ENCODE data around the gene CENATAC.
A peak's percentile ranks its signal among the peaks of the same experiment; 100 is the strongest.

Gene CENATAC

GRCh38 chr11:119047205-119047604 is 49.3 kb downstream of the CENATAC start:
- no peak for DNase-seq (ENCODE audit: low read depth)
- no peak overlapping the region for H3K4me3 ChIP-seq (ENCODE audit: low read depth, low read length)
- TF ChIP-seq CTCF (IDR thresholded peaks at IDR 0.05; ENCODE audit: insufficient read depth, low read depth, low read length, missing control alignments), result no peak

DNA sequence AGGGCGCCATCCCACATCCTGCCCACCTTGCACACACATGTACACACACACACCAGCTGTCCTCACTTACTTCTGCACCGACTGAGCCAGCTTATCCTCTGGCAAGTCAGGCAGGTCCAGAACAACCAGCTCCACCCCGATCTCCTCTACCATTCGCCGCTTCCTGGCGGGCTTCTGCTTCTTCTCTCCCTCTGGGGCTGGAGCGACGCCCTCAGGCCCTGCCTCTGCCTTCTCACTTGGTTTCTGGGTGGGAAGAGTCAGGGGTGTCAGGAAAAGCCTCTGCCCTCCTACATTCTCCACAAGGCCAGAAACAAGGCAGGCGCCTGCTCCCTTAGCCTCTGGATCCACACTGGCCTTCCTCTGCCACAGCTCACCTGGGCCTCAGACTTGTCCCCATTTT is 50.7 kb downstream of the CENATAC start:
- no peak for TF ChIP-seq CTCF (IDR thresholded peaks at IDR 0.05; ENCODE audit: insufficient read depth, low read depth, low read length, missing control alignments)
- DNase-seq (ENCODE audit: low read depth), result no peak
- no peak overlapping the region for H3K4me3 ChIP-seq (ENCODE audit: low read depth, low read length)

- DNase-seq (ENCODE audit: low read depth), result no peak
- TF ChIP-seq CTCF (IDR thresholded peaks at IDR 0.05; ENCODE audit: insufficient read depth, low read depth, low read length, missing control alignments), result no peak
Observed at GRCh38 chr11:119049081-119049480, 51.1 kb downstream of the CENATAC start.

GRCh38 chr11:119051440-119052162 is 53.7 kb downstream of the CENATAC start:
- peak overlapping the region; percentile 41 for H3K4me3 ChIP-seq (ENCODE audit: low read depth, low read length)
- TF ChIP-seq CTCF (IDR thresholded peaks at IDR 0.05; ENCODE audit: insufficient read depth, low read depth, low read length, missing control alignments), result no peak
- DNase-seq (ENCODE audit: low read depth), result peak; percentile 83

More at GRCh38 chr11:119049081-119049480, 51.1 kb downstream of the CENATAC start:
- H3K4me3 ChIP-seq (ENCODE audit: low read depth, low read length), result no peak overlapping the region

DNA sequence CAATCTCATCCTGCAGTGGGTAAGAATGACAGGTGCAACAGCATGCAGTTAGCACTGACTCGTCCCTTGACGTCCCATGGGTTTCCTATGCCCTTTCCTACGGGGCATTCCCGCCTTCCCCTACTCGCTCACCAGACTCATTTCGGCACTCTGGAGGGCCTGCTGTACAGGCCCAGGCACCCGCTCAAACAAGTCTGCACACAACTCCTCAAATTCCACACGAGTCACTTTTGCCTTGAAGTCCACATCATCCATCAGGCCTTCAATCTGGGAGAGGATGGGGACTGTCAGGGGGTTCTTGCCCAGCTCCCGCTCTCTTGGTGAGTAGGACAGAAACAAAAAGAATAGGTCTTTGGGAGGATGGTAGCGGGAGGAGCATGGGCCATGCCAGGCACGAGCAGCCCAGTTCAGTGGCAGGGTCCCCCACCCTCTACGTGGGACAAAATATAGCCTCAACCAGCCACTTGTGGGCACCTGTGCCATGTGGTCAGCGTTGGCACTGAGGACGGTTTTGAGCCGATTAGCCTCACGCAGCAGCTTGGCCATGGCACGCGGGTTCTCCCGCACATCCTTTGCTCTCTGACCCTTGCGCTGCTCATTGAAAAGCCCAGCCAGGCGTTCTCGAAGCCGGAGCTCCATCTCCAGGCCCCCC is 54.4 kb downstream of the CENATAC start:
- peak overlapping the region; percentile 41 for H3K4me3 ChIP-seq (ENCODE audit: low read depth, low read length)
- TF ChIP-seq CTCF (IDR thresholded peaks at IDR 0.05; ENCODE audit: insufficient read depth, low read depth, low read length, missing control alignments), result no peak
- DNase-seq (ENCODE audit: low read depth), result no peak

- no peak for DNase-seq (ENCODE audit: low read depth)
- no peak for TF ChIP-seq CTCF (IDR thresholded peaks at IDR 0.05; ENCODE audit: insufficient read depth, low read depth, low read length, missing control alignments)
- no peak overlapping the region for H3K4me3 ChIP-seq (ENCODE audit: low read depth, low read length)
Observed at GRCh38 chr11:119054418-119054817, 56.5 kb downstream of the CENATAC start.

Measured in GM12865 (cell line).